HL-60/S4 treated with retinoic acid at 250 ng/mL for 4 days and 3 days (cell line): ENCODE results near the gene HLA-C.
"Not testable (repeated sequence)": the region's sequence is repeated elsewhere in the genome, so short reads cannot be mapped to it uniquely, and the experiment has no call there.

Experiments
- in situ Hi-C: fragments of 300-500 bp; cut with MboI; formaldehyde crosslinking; loops from 2 replicates; pipeline ENCODE4 v1.7.0; 2022; ENCODE audit warnings: low sequenced_read_pairs

HLA-C gene

GRCh38 chr6:31270788-31271640 lies 878 bp downstream of the HLA-C start:
- in situ Hi-C loops, result no loop called here

GRCh38 chr6:31268836-31269235 lies 3.1 kb downstream of the HLA-C start:
- in situ Hi-C loops, result loop anchor here (5.0 kb wide), 1 partner anchor 83 kb away; no protein-coding TSS in a partner anchor

DNA sequence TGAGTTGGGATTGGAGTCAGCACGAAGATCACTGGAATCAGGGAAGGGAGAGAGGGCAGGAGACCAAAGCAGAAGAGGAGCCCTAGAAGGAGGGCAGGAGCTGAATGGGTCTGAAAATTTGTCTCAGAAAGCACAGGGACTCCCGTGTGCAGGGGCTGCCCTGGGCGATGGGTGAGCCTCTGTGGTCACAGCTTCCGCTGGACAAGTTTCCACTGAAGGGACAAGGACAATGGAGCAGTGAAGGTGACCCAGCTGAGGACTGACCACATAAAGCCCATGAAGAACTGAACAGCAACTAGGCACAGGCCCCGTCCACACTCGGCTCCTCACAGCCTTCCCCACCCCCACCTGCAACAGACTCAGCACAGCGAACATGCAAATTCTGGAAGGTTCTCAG lies 3.5 kb downstream of the HLA-C start:
- in situ Hi-C loops, result loop anchor here (5.0 kb wide), 1 partner anchor 84 kb away; no protein-coding TSS in a partner anchor

DNA sequence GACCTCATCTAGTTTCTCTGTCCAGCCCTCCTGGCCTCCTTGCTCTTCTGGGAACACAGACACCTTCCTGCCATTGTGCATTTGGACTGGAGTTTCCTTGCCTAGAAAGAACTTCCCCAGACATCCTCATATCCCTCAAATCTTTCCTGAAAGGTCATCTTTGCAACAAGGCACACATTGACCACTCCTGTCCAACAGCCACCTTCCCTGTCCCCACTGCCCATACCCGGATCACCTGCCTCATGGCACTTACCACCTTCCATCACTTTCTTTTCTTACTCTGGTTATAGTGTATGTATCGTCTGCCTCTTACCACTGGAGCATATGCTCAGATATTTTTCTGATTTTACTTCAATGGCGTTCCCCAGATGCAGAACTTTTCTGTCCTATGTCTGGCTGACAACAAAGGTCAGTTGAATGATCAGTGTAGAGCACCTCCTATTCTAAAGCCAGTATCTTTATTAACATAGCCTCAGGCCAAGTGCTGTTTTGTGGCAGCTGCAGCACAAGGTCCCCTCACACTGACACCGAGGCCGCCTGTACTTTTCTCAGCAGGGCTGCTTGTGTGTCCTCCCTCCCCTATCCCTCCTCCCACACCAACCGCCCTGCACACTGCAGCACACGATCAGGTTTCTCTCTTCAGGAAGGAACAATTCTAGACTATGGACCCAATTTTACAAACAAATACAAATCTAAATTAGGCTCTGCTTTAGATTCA lies 4.1 kb downstream of the HLA-C start:
- in situ Hi-C loops, result loop anchor here (5.0 kb wide), 1 partner anchor 84 kb away; no protein-coding TSS in a partner anchor

DNA sequence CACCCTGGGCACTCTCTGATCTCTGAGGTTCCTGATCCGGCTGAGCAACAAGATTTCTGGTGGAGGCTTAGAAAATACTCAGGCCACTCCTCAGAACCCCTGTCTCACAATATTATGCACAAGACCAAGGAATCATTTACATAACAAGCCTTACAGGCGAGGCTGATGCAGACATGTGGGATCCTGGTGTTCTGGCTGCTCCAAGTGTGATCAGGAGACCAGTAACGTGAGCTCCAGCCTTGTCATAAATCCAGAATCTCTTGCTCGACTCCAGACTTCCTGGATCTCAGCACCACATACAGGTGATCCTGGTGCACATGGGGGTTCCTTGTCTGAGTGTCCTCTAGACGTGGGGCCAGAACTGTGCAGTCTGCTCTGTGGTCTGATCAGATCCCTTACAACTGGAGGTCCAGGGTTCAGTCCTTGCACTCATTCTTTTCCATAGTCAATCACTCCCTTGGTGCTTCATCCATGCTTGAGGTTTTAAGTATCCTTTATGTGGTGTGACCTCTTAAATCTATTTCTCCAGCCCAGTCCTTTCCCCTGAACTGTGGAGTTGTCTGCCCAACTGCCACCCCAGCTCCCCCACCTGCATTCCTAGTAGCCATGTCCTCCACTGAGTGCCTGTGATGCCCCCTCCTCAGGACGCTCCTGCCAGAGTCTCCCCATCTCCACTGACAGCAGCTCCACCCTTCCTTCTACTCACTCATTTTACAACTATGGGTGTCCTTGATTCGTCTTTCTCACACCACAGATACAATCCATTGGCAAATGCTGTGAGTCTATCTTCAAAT lies 5.1 kb downstream of the HLA-C start:
- in situ Hi-C loops, result loop anchor here (5.0 kb wide), 1 partner anchor 86 kb away; no protein-coding TSS in a partner anchor

GRCh38 chr6:31265926-31266325 lies 6.0 kb downstream of the HLA-C start:
- in situ Hi-C loops, result loop anchor here (5.0 kb wide), 1 partner anchor 86 kb away; no protein-coding TSS in a partner anchor

GRCh38 chr6:31263346-31263933 lies 8.5 kb downstream of the HLA-C start:
- in situ Hi-C loops, result not testable (repeated sequence)

GRCh38 chr6:31259995-31260394 lies 11.9 kb downstream of the HLA-C start:
- in situ Hi-C loops, result not testable (repeated sequence)

DNA sequence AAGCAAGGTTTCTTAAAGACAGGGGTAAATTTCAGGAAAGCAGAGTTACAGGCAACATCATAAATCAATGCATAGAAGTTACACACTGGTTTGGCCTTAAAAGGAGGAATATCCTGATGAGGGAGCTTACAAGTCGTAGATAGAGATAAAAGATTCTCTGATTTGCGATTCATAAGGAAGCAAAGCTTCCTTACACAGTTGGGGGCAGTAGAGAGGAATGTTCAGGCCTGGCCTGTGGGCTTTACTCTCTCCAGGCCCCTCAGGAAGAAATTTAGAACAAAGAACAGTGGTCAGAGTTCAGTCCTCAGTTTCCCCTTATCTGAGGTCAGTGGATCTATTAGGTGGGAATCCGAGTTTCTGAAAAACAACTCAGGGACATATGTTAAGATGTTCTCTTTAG lies 19.3 kb downstream of the HLA-C start:
- in situ Hi-C loops, result no loop called here

- in situ Hi-C loops, result no loop called here
These were observed 20.6 kb downstream of the HLA-C start for GRCh38 chr6:31251261-31251660.

DNA sequence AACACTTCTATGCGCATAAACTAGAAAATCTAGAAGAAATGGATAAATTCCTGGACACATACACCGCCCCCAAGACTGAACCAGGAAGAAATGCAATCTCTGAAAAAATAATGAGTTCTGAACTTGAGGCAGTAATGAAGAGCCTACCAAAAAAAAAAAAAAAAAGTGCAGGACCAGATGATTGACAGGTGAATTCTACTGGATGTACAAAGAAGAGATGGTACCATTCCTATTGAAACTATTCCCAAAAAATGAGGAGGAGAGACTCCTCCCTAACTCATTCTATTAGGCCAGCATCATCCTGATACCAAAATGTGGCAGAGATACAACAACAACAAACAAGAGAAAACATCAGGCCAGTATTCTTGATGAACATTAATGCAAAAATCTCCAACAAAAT lies 22.7 kb downstream of the HLA-C start:
- in situ Hi-C loops, result no loop called here

DNA sequence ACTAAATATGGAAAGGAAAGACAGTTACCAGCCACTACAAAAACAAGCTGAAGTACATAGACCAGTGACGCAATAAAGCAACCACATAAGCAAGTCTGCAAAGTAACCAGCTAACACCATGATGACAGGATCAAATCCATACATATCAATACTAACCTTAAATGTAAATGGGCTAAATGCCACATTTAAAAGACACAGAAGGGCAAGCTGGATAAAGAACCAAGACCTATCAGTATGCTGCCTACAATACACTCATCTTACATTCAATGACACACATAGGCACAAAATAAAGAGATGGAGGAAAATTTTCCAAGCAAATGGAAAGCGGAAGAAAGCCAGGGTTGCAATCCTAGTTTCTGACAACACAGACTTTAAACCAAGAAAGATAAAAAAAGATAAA lies 24.1 kb downstream of the HLA-C start:
- in situ Hi-C loops, result no loop called here

GRCh38 chr6:31246051-31246521 lies 25.8 kb downstream of the HLA-C start:
- in situ Hi-C loops, result no loop called here

GRCh38 chr6:31243508-31243907 lies 28.4 kb downstream of the HLA-C start:
- in situ Hi-C loops, result no loop called here

GRCh38 chr6:31239854-31240253 lies 32.0 kb downstream of the HLA-C start:
- in situ Hi-C loops, result no loop called here

GRCh38 chr6:31234101-31234500 lies 37.8 kb downstream of the HLA-C start:
- in situ Hi-C loops, result not testable (repeated sequence)

DNA sequence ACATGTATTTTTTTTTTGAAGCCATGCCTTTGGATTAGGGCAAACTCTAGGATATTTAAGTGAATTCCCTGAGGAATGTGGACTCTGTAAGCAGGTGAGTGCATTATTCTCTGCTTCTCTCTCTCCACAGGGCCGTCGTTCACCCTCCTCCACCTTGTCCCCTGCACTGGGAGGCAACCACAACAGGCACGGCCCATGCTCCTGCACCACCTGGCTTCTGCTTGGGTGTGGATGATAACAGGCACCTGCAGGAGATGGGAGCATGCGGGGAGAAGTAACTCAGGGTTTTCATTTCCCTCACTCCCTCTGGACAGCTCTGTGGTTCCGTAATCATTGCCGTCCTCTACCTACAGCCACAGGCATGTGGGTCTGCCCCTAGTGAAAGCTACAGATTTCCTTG lies 43.4 kb downstream of the HLA-C start:
- in situ Hi-C loops, result no loop called here

- in situ Hi-C loops, result no loop called here
These were observed 44.7 kb downstream of the HLA-C start for GRCh38 chr6:31227143-31227542.

- in situ Hi-C loops, result no loop called here
These were observed 46.2 kb downstream of the HLA-C start for GRCh38 chr6:31225735-31226134.

- in situ Hi-C loops, result no loop called here
These were observed 49.4 kb downstream of the HLA-C start for GRCh38 chr6:31222496-31222895.
